Testis (tissue), 3 donors: Measurements from ENCODE around the gene TPPP2. TPM values are rescaled to one million over a fixed set of nuclear protein-coding genes. Genes with fewer than 3 reads are reported as not detected.

Experiments used
- DNase-seq: peaks from one replicate; pipeline ENCODE4 v3.0.0-alpha.2; 2019
- H3K27ac ChIP-seq, 2 donors: fragments of 200-600 bp; sonication (generic); one replicate each; pipeline ENCODE4 v1.5.1; 2019
- H3K27me3 ChIP-seq: fragments of 200-600 bp; sonication (generic); one replicate; pipeline ENCODE4 v1.5.1; 2019
- H3K36me3 ChIP-seq: fragments of 200-600 bp; sonication (generic); one replicate; pipeline ENCODE4 v1.5.1; 2017; ENCODE audit warnings: low read depth; ENCODE audit errors: missing control alignments
- H3K4me1 ChIP-seq: fragments of 200-600 bp; sonication (generic); one replicate; pipeline ENCODE4 v1.5.1; 2019
- H3K4me3 ChIP-seq, 2 donors: fragments of 200-600 bp; sonication (generic); one replicate each; pipeline ENCODE4 v1.5.1; 2017 to 2019
- H3K9me3 ChIP-seq: fragments of 200-600 bp; sonication (generic); one replicate; pipeline ENCODE4 v1.5.1; 2017
- POLR2A ChIP-seq: fragments of 450-650 bp; IDR thresholded peaks from one replicate; pipeline ENCODE4 v1.6.1; 2017; ENCODE audit warnings: antibody characterized with exemption, mild to moderate bottlenecking, moderate library complexity
- WGBS, 2 donors: methylation state at CpG; one replicate each; pipeline ENCODE4 v1.1.5; 2018; 5-methylcytosine and 5-hydroxymethylcytosine counted together
- intact Hi-C: fragments of 100-400 bp; cut with DNase I; formaldehyde crosslinking; loops from one replicate; pipeline ENCODE4 v1.15.1; 2023; ENCODE audit warnings: low total_unique reads
- polyA plus RNA-seq: library from polyadenylated mRNA; stranded (reverse); fragments of 350-450 nt; fragmentation: Illumina TruSeq; extraction: RNeasy Lipid Tissue Mini Kit (QIAGEN cat#74804); gene quantifications from one replicate; pipeline ENCODE4 v1.2.3, GENCODE V29; 2014; ENCODE audit warnings: low read depth, low replicate concordance; ENCODE audit not compliant: insufficient read depth
- total RNA-seq, 2 donors: library from RNA; depleted of rRNA; stranded (reverse); fragments of >200 nt; gene quantifications; one replicate each; pipeline ENCODE4 v1.2.3, GENCODE V29; 2016
- TF ChIP-seq, protein P1 (sequence below), 3 experiments: fragments of 450-650 bp in 2 of 3; fragments of 200-600 bp in 1 of 3; sonication (generic) in 1 of 3; IDR thresholded peaks; one replicate each; pipeline ENCODE4 v1.5.1; 2016 to 2019; ENCODE audit warnings: antibody characterized with exemption in 3 of 3, mild to moderate bottlenecking in 2 of 3, moderate library complexity in 1 of 3

TPPP2 gene
- total and polyA plus RNA-seq, 3 donors from 2014 or later, result 94.3 to 490 (median 201) TPM

DNA sequence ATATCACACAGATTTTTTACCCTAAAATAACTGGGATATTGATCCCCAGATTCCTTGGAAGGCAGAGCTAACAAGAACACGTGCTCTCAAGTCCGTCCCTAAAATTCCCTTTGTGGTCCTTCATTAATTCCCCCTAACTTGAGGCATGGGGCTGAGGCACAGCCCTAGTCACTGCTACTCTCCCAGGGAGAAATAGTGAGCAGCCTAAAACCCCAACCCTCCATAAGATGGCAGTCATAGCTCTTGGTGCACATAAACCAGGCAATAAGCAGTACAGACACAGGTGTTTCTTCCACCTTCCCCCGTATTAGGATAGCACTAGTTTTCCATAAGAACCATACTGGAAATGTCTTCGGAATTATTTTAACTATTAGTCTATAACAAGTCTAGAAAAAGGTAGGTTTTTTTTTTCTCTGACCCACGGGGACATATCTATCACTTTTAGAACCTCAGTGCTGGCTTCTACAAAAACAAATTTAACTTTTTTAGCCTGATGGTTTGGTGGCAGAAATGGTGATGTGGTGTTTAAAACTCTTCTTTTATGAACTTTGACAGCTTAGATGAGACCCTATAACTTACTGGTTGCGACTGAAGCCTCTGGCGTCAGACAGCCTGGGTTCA, 37.0 kb downstream of the TPPP2 start:
- no peak for DNase-seq
- intact Hi-C loops, result no loop called here
- Histone ChIP-seq H3K27me3 (no peaks in the 10 kb centered on the region), H3K4me1 (peaks cover 23% of the 10 kb centered on the region), H3K36me3 (no peaks in the 10 kb centered on the region), H3K27ac (no peak overlapping the region), H3K9me3 (no peaks in the 10 kb centered on the region), H3K4me3 (no peak overlapping the region)
- WGBS, 2 donors, result 85 to 90% methylated on average over 7 of the region's 7 CpGs
- no peak for TF ChIP-seq POLR2A
- TF ChIP-seq, protein P1, sequence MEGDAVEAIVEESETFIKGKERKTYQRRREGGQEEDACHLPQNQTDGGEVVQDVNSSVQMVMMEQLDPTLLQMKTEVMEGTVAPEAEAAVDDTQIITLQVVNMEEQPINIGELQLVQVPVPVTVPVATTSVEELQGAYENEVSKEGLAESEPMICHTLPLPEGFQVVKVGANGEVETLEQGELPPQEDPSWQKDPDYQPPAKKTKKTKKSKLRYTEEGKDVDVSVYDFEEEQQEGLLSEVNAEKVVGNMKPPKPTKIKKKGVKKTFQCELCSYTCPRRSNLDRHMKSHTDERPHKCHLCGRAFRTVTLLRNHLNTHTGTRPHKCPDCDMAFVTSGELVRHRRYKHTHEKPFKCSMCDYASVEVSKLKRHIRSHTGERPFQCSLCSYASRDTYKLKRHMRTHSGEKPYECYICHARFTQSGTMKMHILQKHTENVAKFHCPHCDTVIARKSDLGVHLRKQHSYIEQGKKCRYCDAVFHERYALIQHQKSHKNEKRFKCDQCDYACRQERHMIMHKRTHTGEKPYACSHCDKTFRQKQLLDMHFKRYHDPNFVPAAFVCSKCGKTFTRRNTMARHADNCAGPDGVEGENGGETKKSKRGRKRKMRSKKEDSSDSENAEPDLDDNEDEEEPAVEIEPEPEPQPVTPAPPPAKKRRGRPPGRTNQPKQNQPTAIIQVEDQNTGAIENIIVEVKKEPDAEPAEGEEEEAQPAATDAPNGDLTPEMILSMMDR (IDR thresholded peaks at IDR 0.05), result no peak

- DNase-seq, result peak; percentile 68
- WGBS, 2 donors, result 1 to 4% methylated on average over 37 to 45 of the region's 45 CpGs
Observed at GRCh38 chr14:21068521-21069387, 38.7 kb downstream of the TPPP2 start.

DNA sequence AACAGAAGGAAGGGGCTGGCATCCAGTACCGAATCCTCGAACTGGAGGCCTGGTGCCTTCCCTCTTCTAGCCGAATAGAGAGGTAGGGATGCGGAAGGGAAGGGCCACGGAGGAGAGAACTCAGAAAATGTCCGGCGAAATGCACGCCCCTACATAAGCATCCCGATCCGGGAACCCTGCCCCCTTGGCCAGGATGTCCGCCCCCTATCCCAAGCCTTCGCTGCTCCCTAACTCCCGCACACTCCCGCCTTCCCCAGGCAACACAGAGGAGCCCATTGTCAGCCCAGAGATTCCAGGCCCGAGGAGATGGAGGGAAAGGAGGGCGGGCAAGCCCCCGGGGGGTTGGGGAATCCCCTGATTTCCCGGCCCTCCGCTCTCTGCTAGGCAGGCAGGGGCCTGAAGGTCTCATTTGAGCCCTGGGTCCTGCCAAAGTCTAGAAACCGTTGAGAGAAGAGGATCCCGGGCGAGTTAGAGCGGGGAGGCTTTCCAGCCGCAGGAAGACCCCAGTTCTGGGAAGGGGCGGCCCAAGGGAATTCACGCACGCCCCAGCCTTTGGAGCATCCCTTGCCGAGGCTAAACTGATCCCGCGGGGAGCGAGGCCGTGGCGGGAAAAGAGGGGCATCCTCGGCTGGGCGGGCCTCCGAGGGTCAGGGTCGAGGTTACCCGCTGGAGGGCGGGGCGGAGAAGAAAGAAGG, 39.5 kb downstream of the TPPP2 start:
- Histone ChIP-seq H3K4me1 (peaks cover 26% of the 10 kb centered on the region), H3K4me3 (peak overlapping the region; percentile 68 to 75), H3K27me3 (no peaks in the 10 kb centered on the region), H3K27ac (peak overlapping the region; percentile 80 to 89), H3K9me3 (no peaks in the 10 kb centered on the region), H3K36me3 (no peaks in the 10 kb centered on the region)
- intact Hi-C loops, result loop anchor here (2.0 kb wide), 1 partner anchor 35 kb away; no protein-coding TSS in a partner anchor
- DNase-seq, result peak; percentile 65
- 0 to 1% methylated on average over 32 to 40 of the region's 40 CpGs for WGBS, 2 donors
- TF ChIP-seq, protein P1 (IDR thresholded peaks at IDR 0.05), result no peak
- no peak for TF ChIP-seq POLR2A

More at GRCh38 chr14:21068521-21069387, 38.7 kb downstream of the TPPP2 start:
- Histone ChIP-seq H3K27me3 (no peaks in the 10 kb centered on the region), H3K4me3 (peak overlapping the region; percentile 68 to 75), H3K27ac (peak overlapping the region; percentile 80 to 89), H3K4me1 (peaks cover 26% of the 10 kb centered on the region), H3K36me3 (no peaks in the 10 kb centered on the region), H3K9me3 (no peaks in the 10 kb centered on the region)
- intact Hi-C loops, result loop anchor here (2.0 kb wide), 1 partner anchor 36 kb away; no protein-coding TSS in a partner anchor
- no peak for TF ChIP-seq POLR2A
- TF ChIP-seq, protein P1 (IDR thresholded peaks at IDR 0.05), result peak; percentile 43 to 59 (median 56)

GRCh38 chr14:21070083-21070609, 40.1 kb downstream of the TPPP2 start, which contains the start of gene ARHGEF40:
Gene ARHGEF40 (plus strand): TSS chr14:21070304. CDS start chr14:21070397, 93 bp downstream.
- Histone ChIP-seq H3K9me3 (no peaks in the 10 kb centered on the region), H3K4me1 (peaks cover 26% of the 10 kb centered on the region), H3K27ac (peak within 1 kb of the TSS; percentile 80 to 89), H3K27me3 (no peaks in the 10 kb centered on the region), H3K4me3 (peak within 1 kb of the TSS; percentile 68 to 75), H3K36me3 (no peaks in the 10 kb centered on the region)
- intact Hi-C loops, result no loop called here
- no peak for TF ChIP-seq POLR2A
- TF ChIP-seq, protein P1 (IDR thresholded peaks at IDR 0.05), result no peak
- DNase-seq, result no peak
- 0 to 1% methylated on average over 19 to 29 of the region's 63 CpGs for WGBS, 2 donors
